Tibial artery (tissue), 4 donors: ENCODE measurements around the gene ELAVL1.

ENCODE experiments used
- DNase-seq, 2 donors: peaks; one replicate each; pipeline ENCODE4 v3.0.0-alpha.2; 2019
- H3K27ac ChIP-seq, 2 donors: fragments of 200-600 bp; sonication (generic) in 1 of 2; 1 replicate in 1 of 2; 2 replicates in 1 of 2; pipeline ENCODE4 v1.5.1; 2018 to 2019; ENCODE audit warnings: mild to moderate bottlenecking in 1 of 2
- H3K27me3 ChIP-seq, 2 donors: fragments of 200-600 bp; sonication (generic) in 1 of 2; one replicate each; pipeline versions ENCODE4 v1.5.1 to v1.6.0; 2016 to 2019
- H3K36me3 ChIP-seq, 3 donors: fragments of 200-600 bp; sonication (generic) in 2 of 3; one replicate each; pipeline ENCODE4 v1.5.1; 2016 to 2019; ENCODE audit warnings: mild to moderate bottlenecking in 2 of 3
- H3K4me1 ChIP-seq, 4 donors: fragments of 200-600 bp; sonication (generic) in 2 of 4; 1 replicate in 3 of 4; 2 replicates in 1 of 4; pipeline ENCODE4 v1.5.1; 2016 to 2019
- H3K4me3 ChIP-seq, 2 donors: fragments of 200-600 bp; sonication (generic) in 1 of 2; 1 replicate in 1 of 2; 2 replicates in 1 of 2; pipeline ENCODE4 v1.5.1; 2018 to 2019; ENCODE audit warnings: mild to moderate bottlenecking in 2 of 2
- H3K9me3 ChIP-seq, 3 donors: fragments of 200-600 bp; sonication (generic) in 1 of 3; one replicate each; pipeline ENCODE4 v1.5.1; 2016 to 2019
- CTCF ChIP-seq, 2 experiments: fragments of 200-600 bp in 1 of 2; fragments of 450-650 bp in 1 of 2; IDR thresholded peaks; one replicate each; pipeline ENCODE4 v1.5.1; 2017 to 2019; ENCODE audit warnings: antibody characterized with exemption in 2 of 2, mild to moderate bottlenecking in 1 of 2, moderate library complexity in 1 of 2
- intact Hi-C: fragments of 100-400 bp; cut with DNase I; formaldehyde crosslinking; loops from one replicate; pipeline ENCODE4 v1.15.0; 2023; ENCODE audit warnings: low total_unique reads

ELAVL1 gene

DNA sequence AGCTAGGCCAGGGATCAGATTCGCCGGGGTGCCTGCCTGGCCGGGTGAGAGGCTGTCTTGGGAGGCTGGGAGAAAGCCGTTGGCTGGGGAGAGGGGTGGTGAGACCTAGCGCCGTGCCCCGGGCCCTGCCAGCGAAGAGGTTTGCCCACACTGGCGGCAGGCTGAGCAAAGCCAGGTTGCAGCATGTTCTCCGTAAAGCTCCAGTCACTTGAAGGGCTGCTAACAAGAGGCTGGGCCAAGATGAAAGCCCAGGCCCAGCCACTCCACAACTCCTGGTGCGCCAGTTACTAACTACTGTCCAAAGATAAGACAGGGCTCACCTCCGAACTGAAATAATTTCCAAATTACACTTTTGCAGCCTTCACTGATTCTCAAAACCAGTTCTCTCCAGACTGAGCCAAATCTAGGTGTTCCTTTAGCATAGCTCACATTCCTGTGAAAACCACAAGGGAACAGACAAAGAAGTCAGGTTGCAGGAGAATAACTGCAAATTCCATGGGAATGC lies 16.3 kb downstream of the ELAVL1 start:
- H3K27ac ChIP-seq: no peak overlapping the region
- TF ChIP-seq CTCF (IDR thresholded peaks at IDR 0.05): no peak
- intact Hi-C loops: no loop called here
- H3K36me3 ChIP-seq: peaks cover 38 to 70% (median 52%) of the 10 kb centered on the region in 3 donors
- no peaks in the 10 kb centered on the region for H3K27me3 ChIP-seq
- no peak for DNase-seq
- no peak overlapping the region for H3K4me3 ChIP-seq
- H3K4me1 ChIP-seq: peaks cover 0 to 56% (median 19%) of the 10 kb centered on the region in 4 donors
- H3K9me3 ChIP-seq: no peaks in the 10 kb centered on the region

- TF ChIP-seq CTCF (IDR thresholded peaks at IDR 0.05): no peak
- Histone ChIP-seq H3K9me3 (no peaks in the 10 kb centered on the region), H3K4me1 (peaks cover 0 to 48% (median 14%) of the 10 kb centered on the region in 4 donors), H3K27ac (no peak overlapping the region), H3K27me3 (no peaks in the 10 kb centered on the region), H3K36me3 (peaks cover 38 to 76% (median 61%) of the 10 kb centered on the region in 3 donors), H3K4me3 (no peak overlapping the region)
- intact Hi-C loops: no loop called here
- DNase-seq: no peak
Measured at GRCh38 chr19:7988307-7988706, 17.1 kb downstream of the ELAVL1 start.

DNA sequence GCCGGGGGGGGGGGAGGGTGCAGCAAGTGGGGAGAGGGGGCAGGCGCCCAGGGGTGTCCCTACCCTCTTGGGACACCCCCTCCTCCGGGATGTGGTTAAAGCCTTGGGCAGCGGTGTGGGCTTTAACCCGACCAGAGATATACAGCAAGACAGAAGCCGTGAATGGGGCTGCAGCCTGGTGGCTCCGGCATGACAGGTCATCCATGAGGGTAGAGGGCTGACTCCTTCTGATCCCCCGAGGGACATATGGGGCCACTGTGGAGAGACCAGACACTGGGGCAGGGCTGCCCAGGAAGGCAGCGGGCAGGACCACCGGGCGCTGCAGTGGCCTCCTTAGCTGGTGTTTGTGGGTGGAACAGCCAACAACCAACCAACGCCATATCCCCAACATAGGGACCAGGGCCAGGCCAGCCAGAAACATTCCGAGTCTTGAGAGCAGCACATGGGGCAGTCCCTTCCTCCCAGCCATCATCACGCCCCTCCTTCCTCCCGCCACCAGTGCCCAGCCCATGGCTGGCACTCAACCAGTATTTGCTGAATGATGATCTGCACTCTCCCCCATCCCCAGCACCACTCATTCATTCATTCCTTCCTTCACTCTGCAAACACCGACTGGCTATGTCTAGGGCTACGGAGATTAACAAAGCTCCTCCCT lies 18.2 kb downstream of the ELAVL1 start:
- no peak for TF ChIP-seq CTCF (IDR thresholded peaks at IDR 0.05)
- Histone ChIP-seq H3K27me3 (no peaks in the 10 kb centered on the region), H3K9me3 (no peaks in the 10 kb centered on the region), H3K4me1 (peaks cover 0 to 39% (median 13%) of the 10 kb centered on the region in 4 donors), H3K36me3 (peaks cover 38 to 84% (median 71%) of the 10 kb centered on the region in 3 donors), H3K4me3 (no peak overlapping the region), H3K27ac (no peak overlapping the region)
- intact Hi-C loops: no loop called here
- DNase-seq: no peak

- Histone ChIP-seq H3K9me3 (no peaks in the 10 kb centered on the region), H3K27me3 (no peaks in the 10 kb centered on the region), H3K27ac (no peak overlapping the region), H3K4me3 (no peak overlapping the region), H3K4me1 (peaks cover 0 to 39% (median 13%) of the 10 kb centered on the region in 4 donors), H3K36me3 (peaks cover 38 to 89% (median 78%) of the 10 kb centered on the region in 3 donors)
- DNase-seq: no peak
- TF ChIP-seq CTCF (IDR thresholded peaks at IDR 0.05): no peak
- intact Hi-C loops: no loop called here
Measured at GRCh38 chr19:7986321-7987113, 18.9 kb downstream of the ELAVL1 start.

- Histone ChIP-seq H3K9me3 (no peaks in the 10 kb centered on the region), H3K4me3 (no peak overlapping the region), H3K27me3 (no peaks in the 10 kb centered on the region), H3K27ac (no peak overlapping the region), H3K36me3 (peaks cover 33 to 89% (median 74%) of the 10 kb centered on the region in 3 donors), H3K4me1 (peaks cover 0 to 39% (median 13%) of the 10 kb centered on the region in 4 donors)
- TF ChIP-seq CTCF (IDR thresholded peaks at IDR 0.05): no peak
- intact Hi-C loops: no loop called here
- DNase-seq: no peak
Measured at GRCh38 chr19:7985481-7985911, 19.9 kb downstream of the ELAVL1 start.
